Stimulated activated CD4-positive, alpha-beta T cell treated with anti-CD3 and anti-CD28 coated beads, Interleukin-1b, Interleukin-23, amount 100 ng/mL, for 4 hours (primary cell): ENCODE data around the gene ZFP91.
A peak's percentile ranks its signal among the peaks of the same experiment; 100 is the strongest.
"Not testable (repeated sequence)": the region's sequence is repeated elsewhere in the genome, so short reads cannot be mapped to it uniquely, and the experiment has no call there.

Source experiments
- DNase-seq, 2 donors: peaks; one replicate each; pipeline ENCODE4 v3.0.0-alpha.2; 2020; ENCODE audit warnings: low read depth in 2 of 2

ZFP91 gene

DNA sequence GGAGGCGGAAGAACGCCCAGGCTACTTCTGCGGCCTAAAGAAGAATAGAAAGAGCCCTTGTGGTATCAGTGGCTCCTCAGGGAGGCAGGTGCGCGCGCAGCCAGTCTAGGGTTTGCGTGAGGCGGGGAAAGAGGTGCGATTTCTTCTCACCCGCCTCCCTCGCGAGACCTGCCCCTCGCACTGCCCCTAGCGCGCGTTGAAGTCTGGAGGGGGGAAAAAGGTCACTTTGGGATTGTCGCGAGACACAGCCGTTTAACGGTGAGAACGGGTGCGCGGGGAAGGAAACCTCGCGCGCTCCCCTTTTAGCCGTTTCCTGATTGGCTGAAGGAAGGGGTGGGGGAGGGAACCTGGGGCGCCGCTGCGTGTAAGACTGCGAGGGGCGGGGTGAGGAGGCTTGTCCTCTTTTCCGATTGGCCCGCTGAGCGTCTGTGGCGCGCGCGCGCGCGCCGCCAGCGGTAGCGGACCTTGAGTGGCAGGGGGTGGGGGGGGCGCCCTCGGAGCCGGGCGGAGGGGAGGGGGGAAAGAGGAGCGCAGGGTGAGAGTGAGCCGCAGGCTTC lies at the start of gene ZFP91:
Gene ZFP91 (plus strand): TSS at position 429 of the 557 bp plus-strand sequence. CDS start 219 bp downstream, outside the sequence.
- DNase-seq: peak; percentile 95 to 96

DNA sequence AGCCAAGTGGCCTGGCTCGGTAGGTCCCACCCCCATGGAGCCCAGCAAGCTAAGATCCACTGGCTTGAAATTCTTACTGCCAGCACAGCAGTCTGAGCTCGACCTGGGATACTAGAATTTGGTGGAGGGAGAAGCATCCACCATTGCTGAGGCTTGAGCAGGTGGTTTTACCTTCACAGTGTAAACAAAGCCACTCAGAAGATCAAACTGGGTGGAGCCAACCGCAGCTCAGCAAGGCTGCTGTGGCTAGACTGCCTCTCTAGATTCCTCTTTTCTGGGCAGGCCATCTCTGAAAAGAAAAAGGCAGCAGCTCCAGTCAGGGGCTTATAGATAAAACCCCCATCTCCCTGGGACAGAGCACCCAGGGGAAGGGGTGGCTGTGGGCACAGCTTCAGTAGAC lies 48.6 kb upstream of the ZFP91 start:
- no peak for DNase-seq

DNA sequence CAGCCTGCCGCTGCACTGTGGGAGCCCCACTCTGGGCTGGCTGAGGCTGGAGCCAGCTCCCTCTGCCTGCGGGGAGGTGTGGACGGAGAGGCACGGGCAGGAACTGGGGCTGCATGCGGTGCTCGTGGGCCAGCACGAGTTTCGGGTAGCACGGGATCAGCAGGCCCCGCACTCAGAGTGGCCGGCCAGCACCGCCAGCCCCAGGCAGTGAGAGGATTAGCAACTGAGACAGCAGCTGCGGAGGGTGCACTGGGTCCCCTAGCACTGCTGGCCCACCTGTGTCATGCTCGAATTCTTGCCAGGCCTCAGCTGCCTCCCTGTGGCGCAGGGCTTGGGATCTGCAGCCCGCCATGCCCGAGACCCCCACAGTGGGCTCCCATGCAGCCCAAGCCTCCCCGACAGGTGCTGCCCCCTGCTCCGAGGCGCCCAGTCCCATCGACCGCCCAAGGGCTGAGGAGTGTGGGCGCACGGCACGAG lies 47.0 kb upstream of the ZFP91 start:
- DNase-seq: no peak

DNA sequence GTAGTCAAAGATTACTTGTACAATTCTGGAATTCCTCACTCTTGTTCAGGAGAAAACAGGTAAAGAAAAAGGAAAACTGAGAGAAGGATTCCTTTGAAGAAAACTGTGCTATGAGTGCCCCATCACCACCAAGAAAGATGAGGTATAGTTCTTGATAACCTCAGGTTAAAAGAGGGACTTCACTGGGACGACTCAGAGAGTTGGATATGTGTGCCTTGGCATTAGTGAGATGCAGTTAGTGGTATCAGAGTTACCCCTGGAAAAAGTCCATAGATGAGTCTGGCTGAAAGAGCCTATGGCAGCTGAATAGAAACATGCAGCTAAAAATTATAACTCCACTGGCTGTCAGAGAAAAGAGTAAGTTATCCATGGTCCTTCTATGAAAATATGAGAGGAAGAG lies 32.0 kb upstream of the ZFP91 start:
- no peak for DNase-seq

DNA sequence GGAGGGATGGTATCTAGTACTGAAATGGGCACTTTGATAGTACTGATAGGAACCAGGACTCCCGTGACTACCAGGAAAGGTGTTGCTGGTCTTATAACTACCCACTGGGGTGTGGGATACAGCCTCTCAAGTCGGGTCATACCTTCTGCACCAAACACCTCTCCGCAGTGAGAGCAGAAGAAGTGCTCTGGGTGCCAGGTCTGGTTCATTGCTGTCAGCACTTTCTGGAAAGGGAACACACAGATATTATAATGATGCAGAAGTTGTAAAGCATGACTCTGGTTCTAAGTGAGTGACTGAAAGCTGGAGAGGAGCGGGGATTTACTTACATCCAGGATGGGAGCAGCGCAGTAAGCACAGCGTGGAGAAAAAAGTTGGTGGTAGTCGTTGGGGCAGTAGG lies 29.2 kb upstream of the ZFP91 start:
- DNase-seq: no peak

DNA sequence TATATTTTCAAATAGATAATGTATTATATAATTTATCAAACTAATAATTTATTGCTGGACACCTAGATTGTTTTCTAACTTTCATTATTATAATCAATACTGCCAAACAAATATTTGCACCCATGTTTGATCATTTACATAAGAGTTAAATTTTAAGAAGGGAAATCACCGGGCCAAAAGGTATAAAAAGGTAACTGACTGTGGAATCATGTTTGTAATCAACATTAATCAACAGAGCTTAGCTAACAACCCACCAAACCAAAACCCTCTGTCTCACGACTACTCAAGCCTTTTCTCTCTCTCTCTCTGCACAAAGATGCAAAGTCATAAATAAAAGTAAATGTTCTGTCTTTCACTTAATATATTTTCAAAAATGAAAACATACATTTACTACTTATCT lies 18.0 kb upstream of the ZFP91 start:
- no peak for DNase-seq

GRCh38 chr11:58561394-58562098 lies 17.3 kb upstream of the ZFP91 start:
- DNase-seq: no peak

GRCh38 chr11:58562375-58562800 lies 16.5 kb upstream of the ZFP91 start:
- DNase-seq: no peak

DNA sequence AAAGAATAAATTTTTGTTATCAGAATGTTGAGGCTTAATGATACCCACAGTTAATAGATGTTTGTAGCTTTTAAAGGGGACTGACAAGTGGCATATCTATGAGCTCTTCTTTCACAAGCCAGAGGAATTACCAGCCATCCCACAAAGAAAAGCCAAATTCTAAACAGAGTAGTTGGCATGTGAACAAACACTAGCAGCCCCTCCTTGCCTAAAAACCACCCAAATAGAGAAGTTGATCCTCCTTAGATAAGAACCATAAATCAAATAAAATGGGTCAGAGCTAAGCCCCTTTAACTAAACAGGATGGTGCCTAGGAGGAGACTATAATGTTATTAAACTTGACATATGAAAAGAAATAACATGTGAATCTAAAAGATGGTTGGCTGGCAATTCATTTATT lies 14.6 kb upstream of the ZFP91 start:
- no peak for DNase-seq

DNA sequence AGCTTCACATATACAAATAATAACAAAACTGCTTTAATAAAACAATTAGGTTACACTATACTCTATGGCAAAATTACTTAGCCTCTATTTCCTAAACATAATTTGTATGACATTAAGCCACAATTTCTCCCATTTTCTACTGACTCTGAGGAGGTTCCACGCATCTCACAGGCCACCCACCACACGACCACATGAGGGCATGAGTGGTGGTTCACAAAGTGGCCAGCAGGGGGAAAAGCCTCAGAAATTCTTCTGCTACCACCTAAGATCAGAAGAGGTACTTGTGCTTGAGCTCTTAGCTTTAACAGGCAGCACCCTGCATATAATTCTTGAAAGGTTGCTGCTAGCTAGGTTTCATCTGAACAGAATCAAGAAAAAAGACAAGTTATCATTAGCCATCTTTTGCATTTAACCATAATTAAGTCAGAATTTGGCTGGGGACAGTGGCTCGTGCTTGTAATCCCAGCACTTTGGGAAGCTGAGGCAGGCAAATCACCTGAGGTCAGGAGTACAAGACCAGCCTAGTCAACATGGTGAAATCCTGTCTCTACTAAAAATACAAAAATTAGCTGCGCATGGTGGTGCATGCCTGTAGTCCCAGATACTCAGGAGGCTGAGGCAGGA lies 10.9 kb upstream of the ZFP91 start:
- peak; percentile 60 to 71 for DNase-seq

DNA sequence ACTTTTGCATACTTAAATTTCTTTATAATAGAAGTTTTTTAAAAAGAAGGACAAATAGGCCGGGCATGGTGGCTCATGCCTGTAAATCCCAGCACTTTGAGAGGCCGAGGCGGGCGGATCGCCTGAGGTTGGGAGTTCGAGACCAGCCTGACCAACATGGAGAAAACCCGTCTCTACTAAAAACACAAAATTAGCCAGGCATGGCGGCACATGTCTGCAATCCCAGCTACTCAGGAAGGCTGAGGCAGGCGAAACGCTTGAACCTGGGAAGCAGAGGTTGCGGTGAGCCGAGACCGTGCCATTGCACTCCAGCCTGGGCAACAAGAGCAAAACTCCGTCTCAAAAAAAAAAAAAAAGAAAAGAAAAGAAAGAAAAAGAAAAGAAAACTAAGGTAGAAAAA lies 6.0 kb upstream of the ZFP91 start:
- not testable (repeated sequence) for DNase-seq

- DNase-seq: peak; percentile 54 to 57
These were observed 5.3 kb upstream of the ZFP91 start for GRCh38 chr11:58573451-58574104.

GRCh38 chr11:58574881-58575280 lies 4.0 kb upstream of the ZFP91 start:
- DNase-seq: no peak

GRCh38 chr11:58575377-58576020 lies 3.4 kb upstream of the ZFP91 start, which contains the start of gene LPXN:
LPXN (minus strand) TSS chr11:58575856; CDS start chr11:58575772, 84 bp downstream.
- DNase-seq: peak in 1 of 2 donors; percentile 17

DNA sequence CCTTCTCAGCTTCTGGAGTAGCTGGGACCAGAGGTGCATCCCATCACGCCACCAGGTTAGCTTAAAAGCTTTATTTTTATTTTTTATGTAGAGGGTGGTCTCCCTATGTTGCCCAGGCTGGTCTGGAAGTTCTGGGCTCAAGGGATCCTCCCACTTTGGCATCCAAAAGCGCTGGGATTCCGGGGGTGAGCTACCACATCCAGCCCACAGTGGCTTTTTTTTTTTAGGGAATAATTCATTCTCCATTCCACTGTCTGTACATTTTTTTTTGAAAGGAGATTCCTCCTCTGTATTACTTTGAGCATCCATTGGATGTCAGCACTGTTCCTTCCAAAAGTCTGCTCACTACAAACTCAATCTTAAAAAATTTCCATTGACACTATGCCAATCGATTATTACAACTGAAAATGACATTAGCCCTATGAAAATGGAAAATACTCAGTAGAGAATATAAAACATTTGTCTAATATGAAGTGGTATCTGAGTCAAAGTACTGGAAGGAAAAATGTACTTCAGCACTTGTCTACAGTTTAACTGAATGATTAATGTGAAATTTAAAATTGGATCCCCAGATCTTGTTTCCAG lies 1.9 kb upstream of the ZFP91 start:
- no peak for DNase-seq

- peak; percentile 50 to 62 for DNase-seq
These were observed 1.2 kb upstream of the ZFP91 start for GRCh38 chr11:58577555-58578135.

DNA sequence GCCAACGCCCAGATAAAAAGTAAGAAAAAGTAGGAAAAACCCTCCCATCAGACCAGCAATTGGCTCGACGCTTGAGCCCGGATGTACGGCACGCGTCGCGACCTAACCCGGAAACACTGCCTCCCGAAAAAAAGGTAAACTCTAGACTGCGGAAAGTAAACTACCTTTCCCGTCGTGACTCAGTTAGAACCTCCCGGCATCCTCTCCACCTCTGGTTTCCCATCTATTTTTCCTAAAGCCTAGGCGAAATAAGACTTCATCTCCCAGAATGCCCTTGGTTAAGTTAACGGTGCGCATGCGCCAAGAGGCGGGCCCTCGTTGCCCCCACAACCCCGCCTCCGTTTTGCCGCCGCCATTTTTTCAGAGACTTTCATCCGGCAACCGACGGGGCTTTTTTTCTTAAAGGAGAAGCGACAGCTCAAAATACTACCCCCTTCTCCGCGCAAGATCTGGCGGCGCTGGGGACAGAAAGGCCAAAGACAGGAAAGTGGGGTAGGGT lies 678 bp upstream of the ZFP91 start:
- peak; percentile 86 to 92 for DNase-seq

GRCh38 chr11:58579192-58580129 lies 598 bp downstream of the ZFP91 start:
- DNase-seq: peak; percentile 88 to 89

- no peak for DNase-seq
These were observed 1.4 kb downstream of the ZFP91 start for GRCh38 chr11:58580311-58580710.

- no peak for DNase-seq
These were observed 3.6 kb downstream of the ZFP91 start for GRCh38 chr11:58582437-58582836.
